Thyroid gland (tissue), 4 donors: ENCODE measurements around the gene GPAM.

Experiments
- POLR2A ChIP-seq, 2 donors: fragments of 450-650 bp; IDR thresholded peaks; one replicate each; pipeline ENCODE4 v1.6.1; 2017; ENCODE audit warnings: antibody characterized with exemption in 2 of 2, mild to moderate bottlenecking in 2 of 2, moderate library complexity in 1 of 2
- TF ChIP-seq, protein P1 (sequence below), 6 experiments: fragments of 200-600 bp in 3 of 6; fragments of 450-650 bp in 3 of 6; sonication (generic) in 3 of 6; IDR thresholded peaks; one replicate each; pipeline ENCODE4 v1.5.1; 2016 to 2019; ENCODE audit warnings: antibody characterized with exemption in 6 of 6, mild to moderate bottlenecking in 2 of 6, inconsistent platforms in 1 of 6, moderate library complexity in 1 of 6

DNA sequence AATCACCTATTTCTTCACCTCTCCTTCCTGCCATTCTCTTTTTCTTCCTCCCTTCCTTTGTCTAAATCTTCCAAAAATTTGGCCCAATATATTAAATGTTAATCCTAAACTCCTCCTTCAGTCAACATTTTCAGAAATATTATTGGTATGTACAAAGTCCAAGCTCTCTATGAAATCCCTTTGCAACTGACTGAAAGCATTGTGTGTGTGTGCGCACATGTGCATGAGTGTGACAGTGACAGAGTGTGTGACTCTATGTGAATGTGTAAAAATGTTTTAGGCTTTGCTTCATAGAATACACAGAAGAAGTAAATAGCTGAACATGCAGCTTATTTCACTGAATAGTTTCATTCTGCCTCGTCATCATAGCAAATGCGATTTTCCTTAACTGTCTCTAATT is 7.0 kb downstream of the GPAM start:
- TF ChIP-seq, protein P1, sequence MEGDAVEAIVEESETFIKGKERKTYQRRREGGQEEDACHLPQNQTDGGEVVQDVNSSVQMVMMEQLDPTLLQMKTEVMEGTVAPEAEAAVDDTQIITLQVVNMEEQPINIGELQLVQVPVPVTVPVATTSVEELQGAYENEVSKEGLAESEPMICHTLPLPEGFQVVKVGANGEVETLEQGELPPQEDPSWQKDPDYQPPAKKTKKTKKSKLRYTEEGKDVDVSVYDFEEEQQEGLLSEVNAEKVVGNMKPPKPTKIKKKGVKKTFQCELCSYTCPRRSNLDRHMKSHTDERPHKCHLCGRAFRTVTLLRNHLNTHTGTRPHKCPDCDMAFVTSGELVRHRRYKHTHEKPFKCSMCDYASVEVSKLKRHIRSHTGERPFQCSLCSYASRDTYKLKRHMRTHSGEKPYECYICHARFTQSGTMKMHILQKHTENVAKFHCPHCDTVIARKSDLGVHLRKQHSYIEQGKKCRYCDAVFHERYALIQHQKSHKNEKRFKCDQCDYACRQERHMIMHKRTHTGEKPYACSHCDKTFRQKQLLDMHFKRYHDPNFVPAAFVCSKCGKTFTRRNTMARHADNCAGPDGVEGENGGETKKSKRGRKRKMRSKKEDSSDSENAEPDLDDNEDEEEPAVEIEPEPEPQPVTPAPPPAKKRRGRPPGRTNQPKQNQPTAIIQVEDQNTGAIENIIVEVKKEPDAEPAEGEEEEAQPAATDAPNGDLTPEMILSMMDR (IDR thresholded peaks at IDR 0.05) = no peak
- TF ChIP-seq POLR2A (IDR thresholded peaks at IDR 0.05) = no peak
